ENCODE data around the gene TRIO.

TRIO gene

GRCh38 chr5:14168144-14168792 lies 25.1 kb downstream of the TRIO start:
- no peak for DNase-seq (ENCODE audit: low spot score)

DNA sequence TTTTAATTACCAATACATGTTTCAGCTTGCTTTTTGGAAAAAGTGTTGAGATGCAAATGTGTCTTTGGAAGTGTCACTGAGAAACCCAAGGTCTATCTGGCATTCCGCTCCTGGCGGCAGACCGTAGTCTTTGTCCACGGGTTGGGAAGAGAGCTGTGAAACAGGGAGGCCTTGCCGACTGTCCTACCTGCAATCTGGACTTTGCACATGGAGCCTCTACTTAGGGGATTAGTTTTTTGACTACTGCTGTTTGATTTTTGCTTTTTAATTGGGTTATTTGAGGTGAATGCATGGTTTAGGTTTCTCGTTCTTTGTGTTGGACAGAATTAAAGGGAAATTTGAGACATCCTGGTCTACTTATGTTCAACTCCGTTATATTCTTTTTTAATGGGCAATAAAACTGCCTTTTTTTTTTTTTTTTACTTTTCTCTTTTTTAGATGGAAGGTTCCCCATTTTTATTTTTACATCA lies 25.7 kb downstream of the TRIO start:
- DNase-seq (ENCODE audit: low spot score): no peak

DNA sequence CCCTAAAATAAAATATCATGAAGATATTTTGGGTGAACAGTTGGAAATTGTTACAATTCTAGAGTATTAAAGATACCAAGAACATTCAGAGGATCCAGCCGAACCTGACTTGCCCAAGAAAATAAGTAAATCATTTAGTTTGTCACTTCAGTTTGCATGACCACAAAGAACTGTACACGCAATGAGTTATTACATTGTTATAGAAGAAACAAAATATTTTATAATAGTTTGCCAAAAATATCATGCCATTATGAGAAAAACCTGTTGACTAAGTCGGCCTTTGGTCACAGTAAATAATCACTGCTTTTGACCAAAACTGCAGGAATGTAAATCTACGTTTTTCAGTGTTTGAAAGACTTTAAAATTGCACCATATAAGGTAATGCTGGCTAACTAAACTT lies 27.9 kb downstream of the TRIO start:
- no peak for DNase-seq (ENCODE audit: low spot score)

DNA sequence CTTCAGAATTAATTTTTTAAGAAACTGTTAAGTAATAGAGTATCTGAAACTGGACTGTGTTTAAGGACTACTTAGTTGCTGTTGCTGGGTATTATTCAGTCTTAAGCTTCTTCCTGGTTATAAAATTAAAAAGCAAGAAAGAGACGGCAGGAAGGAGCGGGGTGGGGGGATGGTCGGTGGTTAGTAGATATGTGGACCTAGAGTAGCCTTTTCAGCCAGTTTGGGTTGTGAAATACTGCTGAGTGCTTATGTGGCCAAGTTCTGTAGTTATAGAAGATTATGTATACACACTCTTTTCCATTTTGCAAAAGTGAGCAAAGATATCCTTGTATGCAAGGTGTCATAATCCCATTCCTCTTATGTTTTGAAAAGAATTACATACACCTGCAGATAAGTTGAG lies 28.5 kb downstream of the TRIO start:
- DNase-seq (ENCODE audit: low spot score): no peak

DNA sequence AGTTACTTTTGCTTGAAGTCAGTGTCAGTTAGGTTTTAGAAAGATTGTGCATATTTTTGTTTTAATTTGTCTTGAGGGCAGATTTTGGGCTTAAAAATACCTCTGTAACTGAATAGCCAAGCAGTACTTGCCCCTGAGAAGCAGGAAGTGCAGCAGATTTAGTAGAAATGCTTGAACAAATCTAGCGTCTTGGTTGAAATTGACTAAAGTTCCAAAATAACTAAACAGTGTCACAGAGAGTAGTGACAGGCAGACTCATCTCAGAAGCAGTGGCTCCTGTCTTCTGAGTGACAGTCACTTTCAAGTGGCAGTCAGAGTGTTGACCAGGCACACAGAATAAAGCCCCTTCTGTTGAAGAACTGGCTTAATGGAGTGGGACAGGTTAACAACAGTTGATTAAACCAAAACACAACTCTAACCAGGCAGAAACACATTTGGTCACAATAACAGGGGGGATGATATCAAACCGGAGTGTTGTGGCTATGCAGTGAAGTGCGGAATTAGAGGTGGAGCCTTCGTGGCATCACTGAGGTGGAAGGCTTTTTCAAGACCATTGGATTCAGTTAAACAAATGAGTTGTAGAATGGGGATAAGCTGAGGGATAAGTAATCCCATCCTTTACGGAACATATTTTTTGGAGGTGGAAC lies 29.1 kb downstream of the TRIO start:
- DNase-seq (ENCODE audit: low spot score): no peak

GRCh38 chr5:14173377-14174229 lies 30.5 kb downstream of the TRIO start:
- DNase-seq (ENCODE audit: low spot score): no peak

GRCh38 chr5:14174230-14174636 lies 31.1 kb downstream of the TRIO start:
- DNase-seq (ENCODE audit: low spot score): no peak

- DNase-seq (ENCODE audit: low spot score): no peak
Observed at GRCh38 chr5:14175381-14175780, 32.2 kb downstream of the TRIO start.

DNA sequence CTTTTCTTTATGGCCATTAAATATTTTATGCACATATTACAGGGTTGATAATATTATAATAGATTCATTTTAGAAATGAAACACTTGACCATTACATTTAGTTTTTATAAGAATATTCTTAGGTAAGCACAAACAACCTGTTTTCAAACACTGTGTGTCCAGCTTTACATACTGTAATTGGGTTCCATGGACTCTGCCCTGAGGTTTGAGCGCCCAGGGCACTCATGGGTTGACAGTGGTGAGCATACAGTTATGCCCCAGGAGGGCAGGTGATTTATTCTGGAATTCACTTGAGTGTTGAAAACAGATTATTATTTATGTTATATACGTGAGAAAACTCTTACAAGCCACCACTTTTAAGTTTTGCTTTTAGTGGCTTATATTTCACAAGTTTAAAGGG lies 33.7 kb downstream of the TRIO start:
- DNase-seq (ENCODE audit: low spot score): no peak

DNA sequence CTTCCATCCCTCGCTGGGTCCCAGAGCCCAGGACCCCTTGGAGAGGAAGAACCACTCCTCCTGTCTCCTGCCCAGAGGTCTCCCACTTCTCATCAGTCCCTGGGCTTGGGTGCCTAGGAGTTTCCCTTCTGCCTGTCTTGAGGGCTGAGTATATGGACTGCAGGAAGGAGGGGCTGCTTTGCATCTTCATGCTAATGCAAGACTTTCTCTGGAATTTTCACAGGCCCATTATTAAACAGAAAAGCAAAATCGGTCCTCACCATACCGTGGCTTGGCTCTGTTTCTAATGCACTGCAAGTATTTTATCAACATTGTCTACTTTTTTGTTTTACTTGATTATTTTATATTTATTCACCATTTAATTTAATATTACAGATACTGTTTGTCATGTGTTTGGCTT lies 34.5 kb downstream of the TRIO start:
- no peak for DNase-seq (ENCODE audit: low spot score)

- DNase-seq (ENCODE audit: low spot score): no peak
Observed at GRCh38 chr5:14178091-14178490, 34.9 kb downstream of the TRIO start.

- DNase-seq (ENCODE audit: low spot score): no peak
Observed at GRCh38 chr5:14178671-14179211, 35.6 kb downstream of the TRIO start.

DNA sequence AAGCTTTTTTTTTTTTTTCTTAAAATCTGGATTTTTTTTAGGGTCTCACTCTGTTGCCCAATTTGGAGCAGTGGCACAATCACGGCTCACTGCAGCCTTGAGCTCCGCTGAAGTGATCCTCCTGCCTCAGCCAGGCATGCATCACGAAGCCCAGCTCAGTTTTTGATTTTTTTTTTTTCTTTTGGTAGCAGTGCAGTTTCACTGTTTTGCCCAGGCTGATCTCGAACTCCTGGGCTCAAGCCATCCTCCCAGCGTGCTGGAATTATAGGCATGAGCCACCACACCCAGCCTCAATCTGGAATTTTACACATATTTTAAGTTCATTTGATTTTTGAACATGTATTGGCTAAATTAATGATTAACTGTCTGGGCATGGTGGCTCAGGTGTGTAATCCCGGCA lies 36.3 kb downstream of the TRIO start:
- DNase-seq (ENCODE audit: low spot score): no peak

DNA sequence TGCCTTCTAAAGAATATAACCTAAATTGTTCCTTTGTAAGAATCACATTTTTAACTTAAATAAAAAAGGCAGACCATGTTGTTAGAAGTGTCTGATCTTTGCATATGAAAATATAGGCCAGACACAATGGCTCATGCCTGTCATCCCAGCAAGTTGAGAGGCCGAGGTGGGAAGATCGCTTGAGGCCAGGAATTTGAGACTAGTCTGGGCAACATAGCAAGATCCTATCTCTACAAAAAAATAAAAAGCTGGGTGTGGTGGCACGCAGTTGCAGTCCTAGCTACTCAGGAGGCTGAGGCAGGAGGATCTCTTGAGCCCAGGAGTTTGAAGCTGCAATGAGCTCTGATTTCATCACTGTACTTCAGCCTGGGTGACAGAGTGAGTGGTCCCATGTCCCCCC lies 37.3 kb downstream of the TRIO start:
- no peak for DNase-seq (ENCODE audit: low spot score)

GRCh38 chr5:14181299-14181968 lies 38.3 kb downstream of the TRIO start:
- no peak for DNase-seq (ENCODE audit: low spot score)

DNA sequence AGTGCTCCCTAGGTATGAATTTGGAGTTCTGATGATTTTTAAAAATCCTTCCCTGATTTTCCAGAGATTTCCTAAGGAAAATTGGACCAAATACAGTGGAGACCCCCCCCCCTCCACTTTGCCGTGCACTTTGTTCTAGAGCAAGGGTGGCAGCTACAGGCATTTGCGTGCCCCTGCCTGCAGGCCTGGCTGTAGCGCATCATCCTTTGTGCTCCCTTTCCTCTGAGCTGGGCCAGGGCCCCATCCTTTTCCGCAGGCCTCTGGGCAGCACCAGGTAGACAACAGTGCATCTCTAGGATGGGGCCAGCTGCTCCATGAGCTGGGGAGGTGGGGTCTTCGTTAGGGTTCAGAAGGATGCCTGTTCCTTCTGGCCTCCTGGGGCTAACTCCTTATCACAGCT lies 39.6 kb downstream of the TRIO start:
- no peak for DNase-seq (ENCODE audit: low spot score)

DNA sequence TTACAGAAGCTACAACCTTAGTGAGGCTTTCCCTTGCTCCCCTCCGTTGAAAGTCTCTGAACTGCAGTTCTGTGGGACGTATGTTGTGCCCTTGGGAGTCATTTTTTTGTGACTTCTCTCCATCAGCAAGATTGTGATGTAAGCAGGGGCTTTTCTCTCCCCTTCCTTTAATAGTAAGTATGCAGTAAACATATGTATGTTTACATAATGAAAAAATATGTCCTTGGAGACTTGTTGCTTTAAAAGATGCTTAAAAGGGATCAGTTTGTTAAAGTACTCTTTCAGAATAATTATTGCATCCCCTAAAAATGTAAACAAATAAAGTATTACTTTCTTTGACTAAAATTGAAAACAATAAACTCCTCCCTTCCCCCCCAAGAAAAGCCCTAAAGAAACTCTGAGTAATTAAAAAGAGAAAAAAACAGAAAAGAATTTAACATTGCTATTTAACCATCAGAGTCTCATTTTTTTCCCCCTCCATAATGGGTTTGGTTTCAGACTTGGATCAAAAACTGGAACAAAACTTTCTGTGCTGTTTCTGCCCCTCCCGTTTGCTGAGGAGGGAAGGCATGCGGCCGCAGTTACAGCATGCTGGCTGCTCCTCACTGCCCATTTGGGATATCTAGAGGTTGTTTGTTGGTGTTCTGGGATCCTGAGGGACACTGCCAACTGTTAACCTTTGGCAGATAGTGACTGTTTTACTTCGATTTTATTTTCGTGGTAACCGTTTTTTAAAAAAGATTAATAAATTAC lies 40.2 kb downstream of the TRIO start:
- DNase-seq (ENCODE audit: low spot score): no peak

DNA sequence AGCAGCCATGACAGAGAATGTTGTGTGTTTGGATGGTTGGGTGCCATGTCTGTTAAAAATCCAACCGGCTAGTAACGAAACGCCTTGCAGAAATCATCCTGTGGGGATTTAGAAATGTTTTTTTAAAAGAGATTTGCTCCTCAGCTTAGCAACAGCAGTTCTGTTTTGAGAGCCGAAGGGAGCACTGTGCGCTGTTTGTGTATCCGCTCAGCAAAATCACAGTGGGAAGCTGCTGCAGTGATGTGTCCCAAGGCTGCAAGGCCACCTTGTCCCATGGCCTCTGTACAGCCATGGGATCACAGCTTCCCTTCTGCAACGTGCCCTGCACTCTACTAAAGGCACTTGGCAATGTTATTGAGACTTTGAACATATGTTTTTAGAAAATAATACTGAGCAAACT lies 40.9 kb downstream of the TRIO start:
- DNase-seq (ENCODE audit: low spot score): no peak

GRCh38 chr5:14184725-14185124 lies 41.6 kb downstream of the TRIO start:
- DNase-seq (ENCODE audit: low spot score): no peak

DNA sequence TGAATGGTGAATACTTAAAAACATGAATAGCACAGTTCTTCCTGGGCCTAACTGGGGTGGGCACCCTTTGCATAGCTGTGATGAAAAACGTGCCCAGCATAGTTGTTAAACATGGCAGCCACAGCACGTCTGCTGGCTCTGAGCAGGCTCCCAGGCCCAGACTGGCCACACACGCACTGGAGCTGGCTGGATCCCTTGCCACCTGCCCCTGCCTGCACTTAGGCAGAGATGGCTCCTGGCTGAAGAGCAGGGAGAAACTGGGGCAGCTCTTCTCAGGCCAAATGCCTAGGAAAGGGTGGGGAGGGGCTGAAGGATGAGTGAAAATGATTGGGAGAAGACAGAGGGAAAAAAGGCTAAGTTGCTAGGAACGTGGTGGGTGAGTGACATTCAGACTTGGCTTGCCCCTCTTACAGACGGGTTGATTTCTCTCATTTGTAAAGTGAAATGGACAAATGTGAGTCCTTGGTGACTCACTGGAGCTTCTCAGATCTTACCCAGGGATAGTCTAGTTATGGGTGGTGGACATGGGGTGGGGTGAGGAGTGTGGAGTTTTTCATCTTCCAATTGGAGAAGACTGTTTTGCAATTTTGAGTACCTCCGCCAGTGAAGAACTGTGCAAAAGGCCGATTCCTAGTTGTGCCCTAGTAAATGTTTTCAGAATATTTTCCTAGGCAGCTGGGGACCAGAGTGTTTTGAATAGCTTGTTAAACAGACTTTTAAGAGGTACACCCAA lies 42.4 kb downstream of the TRIO start:
- DNase-seq (ENCODE audit: low spot score): no peak
